K562 (cell line): ENCODE data around the gene SLC39A5. TPM values are rescaled to one million over a fixed set of nuclear protein-coding genes. Genes with fewer than 3 reads are reported as not detected.
"Not testable (repeated sequence)": the region's sequence is repeated elsewhere in the genome, so short reads cannot be mapped to it uniquely, and the experiment has no call there.

Experiments
- ATAC-seq: fragments of 200-7000 bp; cut with Tn5 transposase; 3 replicates; pipeline ENCODE4 v1.9.1; 2020; ENCODE audit warnings: moderate library complexity
- BruUV-seq: library from RNA; stranded (reverse); fragments of 400-500 nt; replicated peaks from 2 replicates; lab custom pipeline; 2021; lab: Mats Ljungman, UMichigan
- CTCF ChIA-PET: fragments of 300-600 bp; formaldehyde crosslinking; extraction: SDS; loops from one replicate; lab custom pipeline; 2021; ENCODE audit warnings: low intra/inter-chr PET ratio; lab: Yijun Ruan, JAX
- POLR2A ChIA-PET: fragments of 300-600, 350-650 bp; sonication (Branson Sonifier 250); formaldehyde crosslinking; extraction: SDS; loops from one replicate; lab custom pipeline; 2021; ENCODE audit warnings: antibody characterized with exemption, inconsistent platforms; lab: Yijun Ruan, JAX
- DNase-seq, 4 experiments: peaks; one replicate each; pipeline versions ENCODE4 v3.0.0 to v3.0.0-alpha.2; 2011 to 2018; ENCODE audit warnings: low spot score in 3 of 4, mixed read lengths in 3 of 4; ENCODE audit errors: extremely low read depth in 1 of 4
- FAIRE-seq: peaks from 2 replicates; lab custom pipeline; 2011; peaks lifted over from hg19 to GRCh38; lab: Jason Lieb, UNC
- H2AFZ ChIP-seq: 2 replicates; pipeline ENCODE4 v1.6.0; 2011; ENCODE audit warnings: low read depth, low read length, control low read depth, inconsistent platforms
- H3K27ac ChIP-seq: fragments of 200-600 bp; 3 replicates; pipeline ENCODE4 v1.8.0; 2011; ENCODE audit warnings: low read depth, mild to moderate bottlenecking, control low read depth, inconsistent platforms, low read length, moderate library complexity, mixed read lengths; ENCODE audit errors: extremely low read depth
- H3K27me3 ChIP-seq, 2 experiments: fragments of 300-600 bp in 1 of 2; 2 replicates in 1 of 2; 3 replicates in 1 of 2; pipeline versions ENCODE4 v1.6.0 to v1.8.0; 2011; ENCODE audit warnings: inconsistent platforms in 2 of 2, low read length in 2 of 2, mild to moderate bottlenecking in 1 of 2, mixed read lengths in 1 of 2, moderate library complexity in 1 of 2; ENCODE audit not compliant: control insufficient read depth in 2 of 2, insufficient read depth in 2 of 2
- H3K36me3 ChIP-seq: fragments of 300-600 bp; 3 replicates; pipeline ENCODE4 v1.8.0; 2011; ENCODE audit warnings: mild to moderate bottlenecking, low read length, inconsistent platforms; ENCODE audit not compliant: control insufficient read depth, insufficient read depth
- H3K4me1 ChIP-seq, 2 experiments: fragments of 200-600 bp in 1 of 2; replicated peaks in 1 of 2; 2 replicates in 1 of 2; 3 replicates in 1 of 2; pipeline versions ENCODE4 v1.5.1 to v1.8.0; 2011; ENCODE audit warnings: inconsistent platforms in 2 of 2, low read length in 2 of 2, mild to moderate bottlenecking in 1 of 2, mixed read lengths in 1 of 2, moderate library complexity in 1 of 2; ENCODE audit not compliant: control insufficient read depth in 2 of 2, insufficient read depth in 2 of 2
- H3K4me2 ChIP-seq: 2 replicates; pipeline ENCODE4 v1.6.1; 2011; ENCODE audit warnings: low read length, control low read depth, inconsistent platforms, mixed read lengths; ENCODE audit not compliant: insufficient read depth
- H3K4me3 ChIP-seq: fragments of 200-600 bp; sonication (generic), shearing (Covaris generic); 2 replicates; pipeline ENCODE4 v1.5.1; 2016; ENCODE audit warnings: control low read depth, inconsistent platforms
- H3K79me2 ChIP-seq: fragments of 200-600 bp; 3 replicates; pipeline ENCODE4 v1.8.0; 2011; ENCODE audit warnings: low read length, inconsistent platforms; ENCODE audit not compliant: control insufficient read depth, insufficient read depth
- H3K9ac ChIP-seq, 2 experiments: 2 replicates each; pipeline versions ENCODE4 v1.6.0 to v1.6.1; 2011; ENCODE audit warnings: low read depth in 2 of 2, low read length in 2 of 2, control low read depth in 1 of 2, inconsistent platforms in 1 of 2, mild to moderate bottlenecking in 1 of 2, mixed read lengths in 1 of 2; ENCODE audit not compliant: insufficient read depth in 1 of 2
- H3K9me1 ChIP-seq: one replicate; pipeline ENCODE4 v1.6.0; 2011; ENCODE audit warnings: inconsistent platforms, mild to moderate bottlenecking, low read length, moderate library complexity; ENCODE audit not compliant: control insufficient read depth, insufficient read depth
- H3K9me3 ChIP-seq: replicated peaks from 2 replicates; pipeline ENCODE4 v1.5.1; 2011; ENCODE audit warnings: low read depth, low read length, inconsistent platforms; ENCODE audit not compliant: control insufficient read depth, insufficient read depth
- H4K20me1 ChIP-seq: replicated peaks from 2 replicates; pipeline ENCODE4 v1.6.1; 2011; ENCODE audit warnings: low read length, inconsistent platforms, mixed read lengths; ENCODE audit not compliant: control insufficient read depth, insufficient read depth
- C11orf30 ChIP-seq: fragments of 450-650 bp; IDR thresholded peaks from 2 replicates; pipeline ENCODE4 v1.6.1; 2016; ENCODE audit warnings: low read depth, mild to moderate bottlenecking
- CBX8 ChIP-seq: fragments of 200-600 bp; sonication (generic); IDR thresholded peaks from 2 replicates; pipeline ENCODE4 v1.6.1; 2012; ENCODE audit warnings: borderline replicate concordance, mixed run types, low read depth, mild to moderate bottlenecking, moderate library complexity, mixed read lengths, low read length, control low read depth, inconsistent platforms; ENCODE audit not compliant: poor library complexity, severe bottlenecking; ENCODE audit errors: extremely low read depth
- EHMT2 ChIP-seq: fragments of 450-650 bp; IDR thresholded peaks from 2 replicates; pipeline ENCODE4 v1.6.1; 2018; ENCODE audit warnings: antibody characterized with exemption
- FIP1L1 ChIP-seq: fragments of 200-400 bp; formaldehyde crosslinking; IDR thresholded peaks from 2 replicates; pipeline ENCODE4 v1.6.1; 2018; ENCODE audit warnings: mild to moderate bottlenecking, low read depth, low read length; ENCODE audit not compliant: poor library complexity, severe bottlenecking
- FOSL1 ChIP-seq: fragments of 200-800 bp; sonication (Bioruptor generic); conservative IDR thresholded peaks from 2 replicates; pipeline ENCODE4 v1.6.1; 2016; ENCODE audit warnings: missing genetic modification characterization, missing compliant biosample characterization
- FOXA1 ChIP-seq: fragments of 450-650 bp; IDR thresholded peaks from 2 replicates; pipeline ENCODE4 v1.6.1; 2016; ENCODE audit warnings: mild to moderate bottlenecking, borderline replicate concordance
- MAFF ChIP-seq: IDR thresholded peaks from 2 replicates; pipeline ENCODE4 v1.6.1; 2012; ENCODE audit warnings: low read length, improper control_type of control experiment
- MAFG ChIP-seq: fragments of 450-650 bp; conservative IDR thresholded peaks from 2 replicates; pipeline ENCODE4 v1.6.1; 2016; ENCODE audit warnings: missing genetic modification characterization, missing compliant biosample characterization
- MITF ChIP-seq: IDR thresholded peaks from 2 replicates; pipeline ENCODE4 v1.6.1; 2014; ENCODE audit warnings: antibody characterized with exemption
- POLR2G ChIP-seq: fragments of 200-400 bp; formaldehyde crosslinking; IDR thresholded peaks from 2 replicates; pipeline ENCODE4 v1.6.1; 2017; ENCODE audit warnings: low read depth, mild to moderate bottlenecking, antibody characterized with exemption, low read length, moderate library complexity
- PPARD ChIP-seq: fragments of 250-450 bp; sonication (Bioruptor Pico); IDR thresholded peaks from 2 replicates; pipeline ENCODE4 v1.8.0; 2022; ENCODE audit warnings: inconsistent platforms, mild to moderate bottlenecking, moderate library complexity
- REST ChIP-seq, 2 experiments: fragments of 450-650 bp; formaldehyde crosslinking in 1 of 2; IDR thresholded peaks; 2 replicates each; pipeline versions ENCODE4 v1.4.0 to v1.6.1; 2014 to 2020; ENCODE audit warnings: mild to moderate bottlenecking in 2 of 2, borderline replicate concordance in 1 of 2, low read depth in 1 of 2
- ZFPM2 ChIP-seq: fragments of 250-450 bp; sonication (Bioruptor Pico); IDR thresholded peaks from 2 replicates; pipeline ENCODE4 v1.5.1; 2022; ENCODE audit warnings: mild to moderate bottlenecking
- WGBS: fragments of 100-300 bp; shearing (Covaris generic); methylation state at CpG from one replicate; pipeline ENCODE4 v1.1.6; 2016; ENCODE audit warnings: low coverage, mixed read lengths; ENCODE audit not compliant: insufficient coverage; ENCODE audit errors: missing lambda C conversion rate; 5-methylcytosine and 5-hydroxymethylcytosine counted together
- in situ Hi-C: fragments of 300-500 bp; cut with MboI; formaldehyde crosslinking; loops from 4 replicates; pipeline ENCODE4 v1.15.0; 2018; ENCODE audit warnings: inconsistent platforms, mixed read lengths
- intact Hi-C: fragments of 100-400 bp; cut with micrococcal nuclease; formaldehyde crosslinking; loops from 2 replicates; pipeline ENCODE4 v1.14.2; 2022
- polyA plus RNA-seq, 8 experiments: library from polyadenylated mRNA; depleted of rRNA in 4 of 8; stranded (reverse) in 5 of 8; unstranded in 3 of 8; fragments of >200 nt; fragmentation: Nextera tagmentation in 2 of 8; fragmentation: Illumina TruSeq in 1 of 8; extraction: Ambion mirVana in 2 of 8; extraction: Trizol in 1 of 8; gene quantifications; 2 replicates each; pipeline versions ENCODE4 v1.2.1 to v1.2.3, GENCODE V29; 2011 to 2014; ENCODE audit warnings: inconsistent platforms in 1 of 8, missing spikeins in 1 of 8
- total RNA-seq, 7 experiments: library from RNA; depleted of rRNA in 6 of 7; stranded (reverse); fragments of >200 nt in 6 of 7; fragmentation: Illumina TruSeq in 2 of 7; extraction: Trizol in 2 of 7; gene quantifications; 2 replicates each; pipeline versions ENCODE4 v1.2.1 to v1.2.3, GENCODE V29; 2011 to 2021; ENCODE audit warnings: low replicate concordance in 1 of 7

The SLC39A5 gene
- total and polyA plus RNA-seq, 9 of the 15 experiments (the other 6 are each of a cell fraction or from before 2014, with no cell fraction given), result 0.08 to 0.10 TPM; not detected in 7

- TF ChIP-seq PPARD (CRISPR knock-in tag), result no peak
- no peak for TF ChIP-seq FOXA1
- TF ChIP-seq MAFF, result peak; percentile 74
- TF ChIP-seq ZFPM2 (CRISPR knock-in tag), result no peak
- peak; percentile 72 for TF ChIP-seq MAFG
- no peak for TF ChIP-seq POLR2G
- no peak for TF ChIP-seq REST (IDR thresholded peaks at IDR 0.05; ENCODE audit: borderline replicate concordance)
- no peak for TF ChIP-seq REST (CRISPR knock-in tag; IDR thresholded peaks at IDR 0.05; ENCODE audit: low read depth)
- TF ChIP-seq FIP1L1, result no peak
- TF ChIP-seq EHMT2, result no peak
- no peak for TF ChIP-seq MITF
- TF ChIP-seq C11orf30, result peak; percentile 68
- TF ChIP-seq FOSL1, result no peak
- no peak for TF ChIP-seq CBX8
- TF ChIP-seq, all 486 proteins: peak for 5
Observed at GRCh38 chr12:56282579-56282978, 52.7 kb downstream of the SLC39A5 start (continued).

GRCh38 chr12:56284263-56284662 is 54.4 kb downstream of the SLC39A5 start:
- H3K27me3 ChIP-seq, H3K9me1 ChIP-seq, DNase-seq, H3K27ac ChIP-seq, ATAC-seq, H3K4me2 ChIP-seq, H3K9ac ChIP-seq, intact Hi-C loops, in situ Hi-C loops, H3K9me3 ChIP-seq, H3K4me1 ChIP-seq, H4K20me1 ChIP-seq, BruUV-seq, H3K4me3 ChIP-seq, H2AFZ ChIP-seq, FAIRE-seq: not testable (repeated sequence)
- POLR2A ChIA-PET, result interaction anchor here (1.1 to 1.6 kb wide), 2 partner anchors 10 to 25 kb away, joined by 5 to 10 read pairs; no protein-coding TSS in a partner anchor
- H3K79me2 ChIP-seq, result peaks cover 28% of the 10 kb centered on the region
- CTCF ChIA-PET, result interaction anchor here (0.6 kb wide), 1 partner anchor 180 kb away, joined by 6 read pairs; no protein-coding TSS in a partner anchor
- peaks cover 90% of the 10 kb centered on the region for H3K36me3 ChIP-seq
- WGBS, result 93% methylated on average over 3 of the region's 5 CpGs
